ENCODE data around the gene SPTBN1. TPM values are rescaled to one million over a fixed set of nuclear protein-coding genes. Genes with fewer than 3 reads are reported as not detected.

The SPTBN1 gene
- total and polyA plus RNA-seq, 9 of the 15 experiments (the other 6 are each of a cell fraction or from before 2014, with no cell fraction given) = 8.9 to 66.8 (median 31.4) TPM

DNA sequence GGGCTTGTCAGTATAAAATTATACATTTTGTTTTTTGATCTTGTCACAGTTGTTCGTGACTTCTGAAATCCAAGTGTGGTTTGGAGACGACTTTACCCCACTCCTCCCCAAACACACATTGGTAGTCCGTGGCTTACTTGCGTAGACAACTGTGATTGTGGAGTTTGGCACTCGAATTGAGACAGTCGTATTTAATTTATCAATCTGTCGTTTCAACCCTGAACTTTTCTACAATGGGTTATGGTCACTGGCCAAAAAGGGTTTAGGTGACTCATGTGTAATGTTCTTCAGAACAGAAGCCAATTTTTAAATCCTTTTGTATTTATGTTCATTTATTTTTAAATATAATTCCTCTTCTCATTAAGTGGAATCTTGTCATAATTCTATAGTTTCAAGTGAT, 129.9 kb downstream of the SPTBN1 start:
- CTCF ChIA-PET (ENCODE audit: low intra/inter-chr PET ratio) = no interaction called here
- Histone ChIP-seq H3K27ac (ENCODE audit: extremely low read depth, low read depth, low read length) (peak overlapping the region; percentile 23; the same call in 1 of the 3 replicates), H3K4me2 (ENCODE audit: insufficient read depth, low read length) (no peak overlapping the region), H3K36me3 (ENCODE audit: control insufficient read depth, insufficient read depth, low read length) (no peaks in the 10 kb centered on the region), H3K79me2 (ENCODE audit: control insufficient read depth, insufficient read depth, low read length) (peaks cover 83% of the 10 kb centered on the region), H3K9me3 (replicated peaks; ENCODE audit: control insufficient read depth, insufficient read depth, low read depth, low read length) (no peaks in the 10 kb centered on the region), H3K4me3 (no peak overlapping the region), H2AFZ (ENCODE audit: low read depth, low read length) (no peak overlapping the region; the same call in 1 of the 2 replicates), H3K4me1 (replicated peaks in 1 of 2; ENCODE audit: control insufficient read depth in 2 of 2, insufficient read depth in 2 of 2, low read length in 2 of 2) (peaks cover 15 to 84% of the 10 kb centered on the region in 2 experiments; a peak in 4 of 5 replicates), H3K9ac (ENCODE audit: insufficient read depth in 1 of 2, low read depth in 2 of 2, low read length in 2 of 2) (peak overlapping the region in 1 of 2 experiments; percentile 2; a peak in 1 of 4 replicates), H3K27me3 (ENCODE audit: control insufficient read depth in 2 of 2, insufficient read depth in 2 of 2, low read length in 2 of 2) (no peaks in the 10 kb centered on the region), H4K20me1 (replicated peaks; ENCODE audit: control insufficient read depth, insufficient read depth, low read length) (peaks cover 4% of the 10 kb centered on the region), H3K9me1 (ENCODE audit: control insufficient read depth, insufficient read depth, low read length) (peaks cover 4% of the 10 kb centered on the region)
- in situ Hi-C loops (cut with MboI) = no loop called here
- FAIRE-seq (no peak), DNase-seq (ENCODE audit: extremely low read depth in 1 of 4, low spot score in 3 of 4) (no peak), ATAC-seq (no peak)
- BruUV-seq (replicated peaks) = no TSS peak
- WGBS (ENCODE audit: insufficient coverage, low coverage, missing lambda C conversion rate) = 16% methylated on average over 7 of the region's 7 CpGs
- intact Hi-C loops (cut with micrococcal nuclease) = no loop called here
- POLR2A ChIA-PET = interaction anchor here (1.1 to 2.1 kb wide), 2 partner anchors 9 to 26 kb away, joined by 5 to 6 read pairs; no protein-coding TSS in a partner anchor
- TF ChIP-seq NCOR1 (IDR thresholded peaks at IDR 0.05) = 0 out of 2 replicates have a peak, but pooled peaks have one; percentile 12
- TF ChIP-seq, protein P1, sequence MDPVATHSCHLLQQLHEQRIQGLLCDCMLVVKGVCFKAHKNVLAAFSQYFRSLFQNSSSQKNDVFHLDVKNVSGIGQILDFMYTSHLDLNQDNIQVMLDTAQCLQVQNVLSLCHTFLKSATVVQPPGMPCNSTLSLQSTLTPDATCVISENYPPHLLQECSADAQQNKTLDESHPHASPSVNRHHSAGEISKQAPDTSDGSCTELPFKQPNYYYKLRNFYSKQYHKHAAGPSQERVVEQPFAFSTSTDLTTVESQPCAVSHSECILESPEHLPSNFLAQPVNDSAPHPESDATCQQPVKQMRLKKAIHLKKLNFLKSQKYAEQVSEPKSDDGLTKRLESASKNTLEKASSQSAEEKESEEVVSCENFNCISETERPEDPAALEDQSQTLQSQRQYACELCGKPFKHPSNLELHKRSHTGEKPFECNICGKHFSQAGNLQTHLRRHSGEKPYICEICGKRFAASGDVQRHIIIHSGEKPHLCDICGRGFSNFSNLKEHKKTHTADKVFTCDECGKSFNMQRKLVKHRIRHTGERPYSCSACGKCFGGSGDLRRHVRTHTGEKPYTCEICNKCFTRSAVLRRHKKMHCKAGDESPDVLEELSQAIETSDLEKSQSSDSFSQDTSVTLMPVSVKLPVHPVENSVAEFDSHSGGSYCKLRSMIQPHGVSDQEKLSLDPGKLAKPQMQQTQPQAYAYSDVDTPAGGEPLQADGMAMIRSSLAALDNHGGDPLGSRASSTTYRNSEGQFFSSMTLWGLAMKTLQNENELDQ (CRISPR knock-in tag; IDR thresholded peaks at IDR 0.05; ENCODE audit: borderline replicate concordance) = no peak
- TF ChIP-seq FOSL1 (tag; conservative IDR thresholded peaks at IDR 0.05) = peak; percentile 48

Measured in K562 (cell line).